ENCODE data around the gene SASH1.

- no peak for TF ChIP-seq POLR2A (IDR thresholded peaks at IDR 0.05)
- no peak for TF ChIP-seq CTCF (IDR thresholded peaks at IDR 0.05)
Observed at GRCh38 chr6:148517470-148517869, 174.8 kb downstream of the SASH1 start.

Measured in heart left ventricle (tissue), 13 donors.